Prostate gland (tissue), 2 donors: Measurements from ENCODE around the gene SND1.

Source experiments
- CTCF ChIP-seq, 4 experiments: fragments of 200-600 bp in 2 of 4; fragments of 450-650 bp in 2 of 4; sonication (generic) in 2 of 4; IDR thresholded peaks; 1 replicate in 3 of 4; 2 replicates in 1 of 4; pipeline ENCODE4 v1.5.1; 2016 to 2019; ENCODE audit warnings: antibody characterized with exemption in 4 of 4, mild to moderate bottlenecking in 2 of 4, moderate library complexity in 2 of 4
- POLR2A ChIP-seq: fragments of 450-650 bp; IDR thresholded peaks from one replicate; pipeline ENCODE4 v1.6.1; 2016; ENCODE audit warnings: antibody characterized with exemption, mild to moderate bottlenecking

GRCh38 chr7:128041203-128041602 lies 389.2 kb downstream of the SND1 start:
- TF ChIP-seq CTCF (IDR thresholded peaks at IDR 0.05) (no peak), POLR2A (no peak)
